ENCODE measurements around the gene SLC27A5. TPM values are rescaled to one million over a fixed set of nuclear protein-coding genes. Genes with fewer than 3 reads are reported as not detected.
"Not testable (repeated sequence)": the region's sequence is repeated elsewhere in the genome, so short reads cannot be mapped to it uniquely, and the experiment has no call there.

SLC27A5 gene
- total and polyA plus RNA-seq, 9 donors = 2.5 to 5.7 (median 4.2) TPM

DNA sequence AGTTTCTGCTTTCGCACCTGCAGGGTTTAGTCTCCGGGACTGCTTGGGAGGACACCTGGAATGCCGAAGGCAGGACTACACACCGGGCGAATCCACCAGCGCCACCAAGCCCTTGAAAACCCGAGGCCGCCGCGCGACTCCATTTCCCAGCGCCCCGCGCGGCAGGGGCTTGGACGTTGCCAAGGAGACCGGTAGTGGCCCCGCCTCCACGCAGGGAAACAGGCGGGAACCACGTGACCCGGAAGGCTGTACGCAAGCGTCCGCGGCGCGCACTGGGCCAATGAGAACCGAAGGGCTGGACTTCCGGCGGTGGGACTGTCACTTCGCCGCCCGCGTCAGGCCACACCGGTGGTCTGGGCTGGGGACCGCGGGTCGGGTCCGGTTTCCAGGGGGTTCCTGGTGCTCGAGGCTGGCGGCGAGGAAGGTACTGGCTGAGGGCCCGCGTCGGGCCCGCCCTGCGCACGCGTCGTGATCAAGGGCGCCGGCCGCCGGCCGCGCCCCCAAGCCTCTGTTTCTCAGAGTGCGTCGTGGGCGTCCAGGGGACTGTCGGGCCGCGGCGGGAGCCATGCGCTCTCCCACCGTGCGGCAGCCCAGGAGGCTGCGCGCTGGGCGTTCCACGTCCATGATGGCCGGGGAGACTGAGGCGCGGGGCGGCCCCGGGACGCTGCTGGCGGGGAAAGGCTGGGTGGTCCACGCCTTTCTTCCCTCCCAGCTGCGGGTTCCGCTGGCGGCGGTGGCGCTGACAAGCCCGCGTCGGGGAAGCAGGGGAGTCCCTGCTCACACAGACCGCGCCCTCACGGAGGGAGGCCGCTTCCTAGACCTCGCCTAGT is 44.8 kb downstream of the SLC27A5 start, which contains the start of gene ZNF324:
Gene ZNF324, plus strand, starts transcription at position 321 of the 830 bp plus-strand sequence. CDS start 2,106 bp downstream, outside the sequence.
- WGBS (ENCODE audit: insufficient coverage) = under 1% methylated on average over 82 of the region's 92 CpGs
- H3K27me3 ChIP-seq (ENCODE audit: control insufficient read depth, insufficient read depth, low read length) = no peaks in the 10 kb centered on the region
- DNase-seq = peak; percentile 99
- peak within 1 kb of the TSS; percentile 72 for H3K4me3 ChIP-seq (ENCODE audit: low read length)
- peaks cover 14% of the 10 kb centered on the region for H3K4me1 ChIP-seq (ENCODE audit: control insufficient read depth, insufficient read depth, low read length)
- H3K9me3 ChIP-seq (replicated peaks; ENCODE audit: control insufficient read depth, low read depth, low read length) = no peaks in the 10 kb centered on the region
- peaks cover 22% of the 10 kb centered on the region for H3K36me3 ChIP-seq (ENCODE audit: control insufficient read depth, insufficient read depth, low read length)
- H3K27ac ChIP-seq (ENCODE audit: low read length) = peak within 1 kb of the TSS; percentile 42

DNA sequence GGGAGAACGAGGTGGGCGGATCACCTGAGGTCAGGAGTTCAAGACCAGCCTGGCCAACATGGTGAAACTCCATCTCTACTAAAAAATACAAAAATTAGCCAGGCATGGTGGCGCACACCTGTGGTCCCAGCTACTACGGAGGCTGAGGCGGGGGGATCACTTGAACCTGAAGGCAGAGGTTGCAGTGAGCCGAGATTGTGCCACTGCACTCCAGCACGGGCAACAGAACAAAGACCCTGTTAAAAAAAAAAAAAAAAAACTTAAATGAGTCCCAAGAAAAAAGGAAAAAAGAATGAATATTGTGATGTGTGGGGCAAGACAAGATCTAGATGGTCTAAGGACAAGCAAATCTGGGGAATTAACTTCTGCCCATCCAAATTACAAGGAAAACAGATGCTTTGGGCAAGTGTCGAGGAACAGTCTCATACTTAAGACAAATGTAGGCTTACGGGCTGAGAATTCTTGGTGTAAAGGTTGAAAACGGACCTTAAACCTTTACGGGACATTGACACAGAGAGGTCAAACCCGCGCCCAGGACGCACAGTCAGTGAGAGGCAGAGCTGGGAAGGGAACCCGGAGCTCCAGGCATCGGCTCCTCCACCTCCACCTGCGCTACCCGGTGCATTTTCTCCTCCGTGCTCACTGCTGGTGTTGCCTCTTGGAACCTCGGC is 45.6 kb downstream of the SLC27A5 start:
- Histone ChIP-seq H3K36me3 (ENCODE audit: control insufficient read depth, insufficient read depth, low read length) (peaks cover 18% of the 10 kb centered on the region), H3K27ac (ENCODE audit: low read length) (no peak overlapping the region), H3K9me3 (replicated peaks; ENCODE audit: control insufficient read depth, low read depth, low read length) (no peaks in the 10 kb centered on the region), H3K27me3 (ENCODE audit: control insufficient read depth, insufficient read depth, low read length) (no peaks in the 10 kb centered on the region), H3K4me3 (ENCODE audit: low read length) (peak overlapping the region; percentile 72), H3K4me1 (ENCODE audit: control insufficient read depth, insufficient read depth, low read length) (peaks cover 14% of the 10 kb centered on the region)
- DNase-seq = no peak
- 30% methylated on average over 15 of the region's 20 CpGs for WGBS (ENCODE audit: insufficient coverage)

DNA sequence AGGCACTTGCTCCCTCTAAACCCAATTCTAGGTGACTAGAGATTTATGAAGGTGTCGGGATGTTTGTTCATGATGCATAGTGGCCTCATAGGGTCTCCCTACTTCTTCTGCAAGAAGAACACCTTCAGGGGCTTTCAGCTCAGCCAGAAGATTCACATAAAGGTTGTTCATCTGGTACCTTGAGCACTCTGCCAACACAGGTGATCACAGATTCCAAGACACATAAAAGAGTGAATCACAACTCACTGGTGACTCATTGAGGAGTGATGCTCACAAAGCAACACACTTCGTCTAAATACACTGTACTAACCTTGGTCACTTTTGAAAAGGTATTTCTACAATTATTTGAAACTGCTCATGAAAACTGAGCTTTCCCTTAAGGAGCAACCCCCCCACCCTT is 51.8 kb downstream of the SLC27A5 start:
- no peaks in the 10 kb centered on the region for H3K9me3 ChIP-seq (replicated peaks; ENCODE audit: control insufficient read depth, low read depth, low read length)
- 80% methylated on average over 1 of the region's 2 CpGs for WGBS (ENCODE audit: insufficient coverage)
- no peak for DNase-seq
- H3K27ac ChIP-seq (ENCODE audit: low read length) = no peak overlapping the region
- no peaks in the 10 kb centered on the region for H3K27me3 ChIP-seq (ENCODE audit: control insufficient read depth, insufficient read depth, low read length)
- H3K4me3 ChIP-seq (ENCODE audit: low read length) = no peak overlapping the region
- H3K36me3 ChIP-seq (ENCODE audit: control insufficient read depth, insufficient read depth, low read length) = peaks cover 18% of the 10 kb centered on the region
- no peaks in the 10 kb centered on the region for H3K4me1 ChIP-seq (ENCODE audit: control insufficient read depth, insufficient read depth, low read length)

DNA sequence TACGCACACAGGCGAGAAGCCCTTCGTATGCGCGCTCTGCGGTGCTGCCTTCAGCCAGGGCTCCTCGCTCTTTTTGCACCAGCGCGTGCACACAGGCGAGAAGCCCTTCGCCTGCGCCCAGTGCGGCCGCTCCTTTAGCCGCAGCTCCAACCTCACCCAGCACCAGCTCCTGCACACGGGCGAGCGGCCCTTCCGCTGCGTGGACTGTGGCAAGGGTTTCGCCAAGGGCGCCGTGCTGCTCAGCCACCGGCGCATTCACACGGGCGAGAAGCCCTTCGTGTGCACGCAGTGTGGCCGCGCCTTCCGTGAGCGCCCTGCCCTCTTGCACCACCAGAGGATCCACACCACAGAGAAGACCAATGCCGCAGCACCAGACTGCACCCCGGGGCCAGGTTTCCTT is 55.7 kb downstream of the SLC27A5 start:
- Histone ChIP-seq H3K27ac (ENCODE audit: low read length) (no peak overlapping the region), H3K4me1 (ENCODE audit: control insufficient read depth, insufficient read depth, low read length) (peaks cover 1% of the 10 kb centered on the region), H3K27me3 (ENCODE audit: control insufficient read depth, insufficient read depth, low read length) (no peaks in the 10 kb centered on the region), H3K36me3 (ENCODE audit: control insufficient read depth, insufficient read depth, low read length) (peaks cover 34% of the 10 kb centered on the region), H3K4me3 (ENCODE audit: low read length) (no peak overlapping the region), H3K9me3 (replicated peaks; ENCODE audit: control insufficient read depth, low read depth, low read length) (no peaks in the 10 kb centered on the region)
- 96% methylated on average over 19 of the region's 35 CpGs for WGBS (ENCODE audit: insufficient coverage)
- DNase-seq = no peak

DNA sequence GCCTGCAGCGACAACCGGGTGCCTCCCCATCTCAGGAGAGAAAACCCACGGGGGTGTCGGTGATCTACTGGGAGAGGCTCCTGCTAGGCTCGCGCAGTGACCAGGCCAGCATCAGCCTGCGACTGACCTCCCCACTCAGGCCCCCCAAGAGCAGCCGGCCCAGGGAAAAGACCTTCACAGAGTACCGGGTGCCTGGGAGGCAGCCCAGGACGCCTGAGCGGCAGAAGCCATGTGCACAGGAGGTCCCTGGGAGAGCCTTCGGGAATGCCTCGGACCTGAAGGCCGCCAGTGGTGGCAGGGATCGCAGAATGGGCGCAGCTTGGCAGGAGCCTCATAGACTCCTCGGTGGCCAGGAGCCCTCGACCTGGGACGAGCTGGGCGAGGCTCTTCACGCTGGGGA is 56.5 kb downstream of the SLC27A5 start:
- no peak overlapping the region for H3K27ac ChIP-seq (ENCODE audit: low read length)
- H3K27me3 ChIP-seq (ENCODE audit: control insufficient read depth, insufficient read depth, low read length) = no peaks in the 10 kb centered on the region
- H3K36me3 ChIP-seq (ENCODE audit: control insufficient read depth, insufficient read depth, low read length) = peaks cover 34% of the 10 kb centered on the region
- WGBS (ENCODE audit: insufficient coverage) = 92% methylated on average over 14 of the region's 21 CpGs
- H3K9me3 ChIP-seq (replicated peaks; ENCODE audit: control insufficient read depth, low read depth, low read length) = no peaks in the 10 kb centered on the region
- H3K4me3 ChIP-seq (ENCODE audit: low read length) = no peak overlapping the region
- no peak for DNase-seq
- H3K4me1 ChIP-seq (ENCODE audit: control insufficient read depth, insufficient read depth, low read length) = peaks cover 5% of the 10 kb centered on the region

DNA sequence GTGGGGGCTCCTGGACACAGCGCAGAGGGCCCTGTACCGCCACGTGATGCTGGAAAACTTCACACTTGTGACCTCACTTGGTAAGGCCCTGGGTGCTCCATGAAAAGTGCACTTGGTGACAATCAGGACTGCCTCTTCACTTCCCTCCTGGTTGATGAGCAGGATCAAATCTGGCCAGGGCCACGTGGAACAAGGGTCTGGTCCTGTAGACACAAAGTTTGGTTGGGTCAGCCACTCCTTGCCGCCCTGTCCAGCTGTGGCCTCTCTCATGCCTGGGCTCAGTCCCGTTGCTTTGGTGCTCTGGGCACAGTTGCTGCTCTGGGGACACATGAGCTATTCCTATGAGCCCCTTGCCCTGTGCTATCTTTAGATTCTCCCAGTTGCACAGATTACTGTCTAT is 58.0 kb downstream of the SLC27A5 start:
- 92% methylated on average over 6 of the region's 6 CpGs for WGBS (ENCODE audit: insufficient coverage)
- H3K27ac ChIP-seq (ENCODE audit: low read length) = no peak overlapping the region
- H3K27me3 ChIP-seq (ENCODE audit: control insufficient read depth, insufficient read depth, low read length) = peaks cover 6% of the 10 kb centered on the region
- peaks cover 32% of the 10 kb centered on the region for H3K36me3 ChIP-seq (ENCODE audit: control insufficient read depth, insufficient read depth, low read length)
- H3K9me3 ChIP-seq (replicated peaks; ENCODE audit: control insufficient read depth, low read depth, low read length) = no peaks in the 10 kb centered on the region
- no peak for DNase-seq
- no peak overlapping the region for H3K4me3 ChIP-seq (ENCODE audit: low read length)
- peaks cover 5% of the 10 kb centered on the region for H3K4me1 ChIP-seq (ENCODE audit: control insufficient read depth, insufficient read depth, low read length)

DNA sequence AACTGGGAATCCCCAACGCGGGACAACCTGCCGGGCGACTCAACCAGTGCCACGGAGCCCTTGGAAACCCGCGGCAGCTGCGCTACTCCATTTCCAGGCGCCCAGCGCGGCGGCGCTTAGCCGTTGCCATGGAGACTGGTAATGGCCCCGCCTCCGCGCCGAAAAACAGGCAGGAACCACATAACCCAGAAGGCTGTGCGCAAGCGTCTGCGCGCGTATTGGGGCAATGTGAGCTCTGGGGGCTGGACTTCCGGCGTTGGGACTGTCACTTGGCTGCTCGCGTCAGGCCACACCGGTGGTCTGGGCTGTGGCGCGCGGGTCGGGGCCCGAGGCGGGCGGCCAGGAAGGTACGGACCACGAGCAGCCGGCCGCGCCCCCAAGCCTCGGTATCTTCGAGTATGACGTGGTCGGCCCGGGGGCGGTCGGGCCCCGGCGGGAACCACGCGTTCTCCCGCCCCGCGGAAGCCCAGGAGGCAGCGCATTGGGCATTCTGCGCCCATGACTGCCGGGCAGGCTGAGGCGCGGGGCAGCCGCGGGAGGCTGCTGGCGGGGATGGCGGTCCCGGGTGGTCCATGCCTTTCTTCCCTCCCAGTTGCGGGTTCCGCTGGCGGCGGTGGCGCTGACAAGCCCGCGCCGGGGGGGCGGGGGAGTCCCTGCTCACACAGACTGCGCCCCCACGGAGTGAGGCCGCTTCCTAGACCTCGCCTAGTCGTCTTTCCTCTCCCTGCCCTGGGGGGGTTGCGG is 60.3 kb downstream of the SLC27A5 start, which contains the start of gene ZNF324B:
Gene ZNF324B, plus strand, starts transcription at position 265 of the 744 bp plus-strand sequence. CDS start 2,080 bp downstream, outside the sequence.
- Histone ChIP-seq H3K4me3 (ENCODE audit: low read length) (peak within 1 kb of the TSS; percentile 62), H3K36me3 (ENCODE audit: control insufficient read depth, insufficient read depth, low read length) (peaks cover 25% of the 10 kb centered on the region), H3K27ac (ENCODE audit: low read length) (no peak within 1 kb of the TSS), H3K9me3 (replicated peaks; ENCODE audit: control insufficient read depth, low read depth, low read length) (no peaks in the 10 kb centered on the region), H3K27me3 (ENCODE audit: control insufficient read depth, insufficient read depth, low read length) (peaks cover 6% of the 10 kb centered on the region), H3K4me1 (ENCODE audit: control insufficient read depth, insufficient read depth, low read length) (peaks cover 5% of the 10 kb centered on the region)
- DNase-seq = peak; percentile 99
- WGBS (ENCODE audit: insufficient coverage) = under 1% methylated on average over 79 of the region's 79 CpGs

DNA sequence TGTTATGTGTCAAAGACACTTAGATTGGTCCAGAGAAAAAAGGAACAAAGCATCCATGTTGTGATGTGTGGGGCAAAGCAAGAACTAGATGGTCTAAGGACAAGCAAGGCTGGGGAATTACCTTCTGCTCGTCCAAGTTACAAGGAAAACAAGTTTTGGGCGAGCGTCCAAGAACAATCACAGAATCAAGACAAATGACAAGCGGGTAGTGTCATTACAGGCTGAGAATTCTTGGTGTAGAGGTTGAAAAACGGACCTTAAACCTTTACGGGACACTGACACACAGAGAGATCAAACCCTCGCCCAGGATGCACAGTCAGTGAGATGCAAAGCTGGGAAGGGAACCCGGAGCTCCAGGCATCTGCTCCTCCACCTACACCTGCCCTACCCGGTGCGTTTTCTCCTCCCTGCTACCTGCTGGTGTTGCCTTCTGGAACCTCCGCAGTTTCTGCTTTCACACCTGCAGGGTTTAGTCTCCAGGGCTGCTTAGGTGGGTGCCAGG is 60.9 kb downstream of the SLC27A5 start:
- H3K4me3 ChIP-seq (ENCODE audit: low read length) = peak overlapping the region; percentile 62
- no peaks in the 10 kb centered on the region for H3K9me3 ChIP-seq (replicated peaks; ENCODE audit: control insufficient read depth, low read depth, low read length)
- peaks cover 6% of the 10 kb centered on the region for H3K27me3 ChIP-seq (ENCODE audit: control insufficient read depth, insufficient read depth, low read length)
- no peak overlapping the region for H3K27ac ChIP-seq (ENCODE audit: low read length)
- peak; percentile 32 for DNase-seq
- WGBS (ENCODE audit: insufficient coverage) = 0% methylated on average over 5 of the region's 11 CpGs
- H3K4me1 ChIP-seq (ENCODE audit: control insufficient read depth, insufficient read depth, low read length) = peaks cover 5% of the 10 kb centered on the region
- peaks cover 20% of the 10 kb centered on the region for H3K36me3 ChIP-seq (ENCODE audit: control insufficient read depth, insufficient read depth, low read length)

DNA sequence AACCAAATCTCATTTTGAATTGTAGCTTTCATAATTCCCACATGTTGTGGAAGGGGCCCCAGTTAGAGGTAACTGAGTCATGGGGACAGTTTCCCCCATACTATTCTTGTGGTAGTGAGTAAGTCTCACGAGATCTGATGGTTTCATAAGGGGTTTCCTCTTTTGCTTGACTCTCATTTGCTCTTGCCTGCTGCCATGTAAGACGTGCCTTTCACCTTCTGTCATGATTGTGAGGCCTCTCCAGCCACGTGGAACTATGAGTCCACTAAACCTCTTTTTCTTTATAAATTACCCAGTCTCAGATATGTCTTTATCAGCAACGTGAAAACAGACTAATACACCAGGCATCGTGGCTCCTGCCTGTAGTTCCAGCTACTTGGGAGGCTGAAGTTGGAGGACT is 61.8 kb downstream of the SLC27A5 start:
- not testable (repeated sequence) for DNase-seq; H3K4me1 ChIP-seq (ENCODE audit: control insufficient read depth, insufficient read depth, low read length); H3K4me3 ChIP-seq (ENCODE audit: low read length); H3K27ac ChIP-seq (ENCODE audit: low read length); H3K27me3 ChIP-seq (ENCODE audit: control insufficient read depth, insufficient read depth, low read length); H3K9me3 ChIP-seq (replicated peaks; ENCODE audit: control insufficient read depth, low read depth, low read length)
- H3K36me3 ChIP-seq (ENCODE audit: control insufficient read depth, insufficient read depth, low read length) = peaks cover 16% of the 10 kb centered on the region
- 51% methylated on average over 3 of the region's 5 CpGs for WGBS (ENCODE audit: insufficient coverage)

All from muscle of leg (tissue), 11 donors.